GM10248 (cell line): Measurements from ENCODE around the gene VDR.

Experiments used
- CTCF ChIA-PET: fragments of 300-600 bp; sonication (Branson Sonifier 250); formaldehyde crosslinking; extraction: SDS; loops from one replicate; lab custom pipeline; 2021; ENCODE audit warnings: antibody characterized with exemption; lab: Yijun Ruan, JAX
- POLR2A ChIA-PET: fragments of 350-650 bp; sonication (Branson Sonifier 250); formaldehyde crosslinking; extraction: SDS; loops from one replicate; lab custom pipeline; 2020; ENCODE audit warnings: antibody characterized with exemption; lab: Yijun Ruan, JAX
- DNase-seq: peaks from one replicate; pipeline ENCODE4 v3.0.0; 2012; ENCODE audit errors: extremely low spot score
- TF ChIP-seq, protein P1 (sequence below): IDR thresholded peaks from 2 replicates; pipeline ENCODE4 v1.5.1; 2012; ENCODE audit warnings: mild to moderate bottlenecking, low read depth; ENCODE audit errors: extremely low read depth, missing control alignments, control extremely low read depth

Gene VDR

DNA sequence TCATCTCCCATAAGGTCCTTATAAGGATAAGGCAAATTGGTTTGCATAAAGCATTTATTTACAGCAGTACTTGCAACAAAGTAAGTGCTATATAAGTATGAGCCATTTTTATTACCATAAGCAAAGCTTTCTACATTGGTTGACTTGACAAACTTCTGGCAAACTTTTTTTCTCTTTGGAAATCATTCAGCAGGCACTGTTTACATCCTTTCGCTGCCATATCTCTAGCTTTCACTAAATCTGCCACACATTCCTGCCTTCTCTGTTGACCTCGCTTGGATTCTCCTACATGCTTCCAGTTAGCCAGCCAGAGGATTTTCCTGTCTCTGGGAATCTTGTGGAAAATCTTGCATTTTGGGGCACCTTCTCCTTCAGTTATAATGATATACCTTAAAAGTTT, 63.3 kb downstream of the VDR start:
- TF ChIP-seq, protein P1, sequence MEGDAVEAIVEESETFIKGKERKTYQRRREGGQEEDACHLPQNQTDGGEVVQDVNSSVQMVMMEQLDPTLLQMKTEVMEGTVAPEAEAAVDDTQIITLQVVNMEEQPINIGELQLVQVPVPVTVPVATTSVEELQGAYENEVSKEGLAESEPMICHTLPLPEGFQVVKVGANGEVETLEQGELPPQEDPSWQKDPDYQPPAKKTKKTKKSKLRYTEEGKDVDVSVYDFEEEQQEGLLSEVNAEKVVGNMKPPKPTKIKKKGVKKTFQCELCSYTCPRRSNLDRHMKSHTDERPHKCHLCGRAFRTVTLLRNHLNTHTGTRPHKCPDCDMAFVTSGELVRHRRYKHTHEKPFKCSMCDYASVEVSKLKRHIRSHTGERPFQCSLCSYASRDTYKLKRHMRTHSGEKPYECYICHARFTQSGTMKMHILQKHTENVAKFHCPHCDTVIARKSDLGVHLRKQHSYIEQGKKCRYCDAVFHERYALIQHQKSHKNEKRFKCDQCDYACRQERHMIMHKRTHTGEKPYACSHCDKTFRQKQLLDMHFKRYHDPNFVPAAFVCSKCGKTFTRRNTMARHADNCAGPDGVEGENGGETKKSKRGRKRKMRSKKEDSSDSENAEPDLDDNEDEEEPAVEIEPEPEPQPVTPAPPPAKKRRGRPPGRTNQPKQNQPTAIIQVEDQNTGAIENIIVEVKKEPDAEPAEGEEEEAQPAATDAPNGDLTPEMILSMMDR = no peak
- POLR2A ChIA-PET = no interaction called here
- CTCF ChIA-PET = interaction anchor here (0.9 to 23.4 kb wide), 12 partner anchors 8 to 126 kb away, joined by 3 to 685 read pairs (median 10); partner anchors contain the start of gene HDAC7
- no peak for DNase-seq

DNA sequence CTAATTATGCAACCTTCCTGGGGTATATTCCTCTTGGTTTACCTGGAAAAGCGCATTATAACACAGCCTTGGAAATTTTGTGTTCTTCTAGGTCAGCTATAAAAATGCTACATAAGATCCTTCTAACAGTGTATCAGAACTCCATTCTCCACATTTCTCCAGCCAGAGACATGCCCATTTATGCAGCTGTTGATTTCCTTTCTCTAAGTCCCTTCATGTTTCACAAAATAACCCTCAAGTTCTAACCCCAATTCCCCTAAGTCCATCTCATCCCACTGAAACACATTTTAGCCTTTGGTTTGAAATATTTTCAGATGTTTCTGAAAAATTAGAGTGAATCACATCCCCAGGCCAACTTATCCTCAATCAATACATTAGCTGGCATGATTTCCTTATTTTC, 64.2 kb downstream of the VDR start:
- ChIA-PET POLR2A (no interaction called here), CTCF (interaction anchor here (0.9 to 23.4 kb wide), 16 partner anchors 9 to 125 kb away, joined by 3 to 685 read pairs (median 10); partner anchors contain the start of gene HDAC7)
- TF ChIP-seq, protein P1 = no peak
- DNase-seq = no peak

DNA sequence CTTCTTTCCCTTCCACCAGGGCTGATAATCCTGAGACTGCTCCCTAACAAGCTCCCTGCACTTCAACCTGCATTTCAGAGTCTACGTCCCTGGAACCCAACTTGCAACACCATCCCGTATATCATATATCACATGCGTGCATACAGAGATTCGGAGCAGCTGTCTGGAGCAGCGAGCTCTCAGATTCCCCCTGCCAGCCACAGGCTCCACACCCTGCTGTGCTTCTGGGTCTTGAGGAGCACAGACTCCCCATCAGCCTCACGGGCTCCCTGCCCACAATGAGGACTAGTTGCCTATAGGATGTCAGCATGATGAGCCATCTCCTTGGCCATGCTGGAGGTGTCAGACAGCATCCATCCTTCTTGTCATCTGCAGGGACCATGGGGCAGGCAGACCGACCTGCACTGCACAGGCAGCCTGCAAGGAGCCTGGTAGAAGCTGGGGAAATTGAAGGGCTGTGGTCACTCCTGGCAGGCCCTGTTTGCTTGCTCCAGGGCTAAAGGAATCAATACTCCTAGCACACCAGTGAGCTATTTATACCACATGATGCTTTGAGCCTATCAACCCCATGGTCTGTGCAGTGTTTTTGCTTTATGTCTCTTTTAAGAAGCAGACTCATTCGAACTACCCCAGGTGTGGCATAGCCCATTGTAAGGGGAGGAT, 65.4 kb downstream of the VDR start:
- CTCF ChIA-PET = interaction anchor here (1.0 to 23.4 kb wide), 36 partner anchors 8 to 361 kb away, joined by 3 to 685 read pairs (median 13); partner anchors contain the start of genes HDAC7, RAPGEF3, RPAP3 and SLC48A1
- DNase-seq = no peak
- POLR2A ChIA-PET = interaction anchor here (1.5 kb wide), 1 partner anchor 42 kb away, joined by 5 read pairs; no protein-coding TSS in a partner anchor
- TF ChIP-seq, protein P1 = no peak

DNA sequence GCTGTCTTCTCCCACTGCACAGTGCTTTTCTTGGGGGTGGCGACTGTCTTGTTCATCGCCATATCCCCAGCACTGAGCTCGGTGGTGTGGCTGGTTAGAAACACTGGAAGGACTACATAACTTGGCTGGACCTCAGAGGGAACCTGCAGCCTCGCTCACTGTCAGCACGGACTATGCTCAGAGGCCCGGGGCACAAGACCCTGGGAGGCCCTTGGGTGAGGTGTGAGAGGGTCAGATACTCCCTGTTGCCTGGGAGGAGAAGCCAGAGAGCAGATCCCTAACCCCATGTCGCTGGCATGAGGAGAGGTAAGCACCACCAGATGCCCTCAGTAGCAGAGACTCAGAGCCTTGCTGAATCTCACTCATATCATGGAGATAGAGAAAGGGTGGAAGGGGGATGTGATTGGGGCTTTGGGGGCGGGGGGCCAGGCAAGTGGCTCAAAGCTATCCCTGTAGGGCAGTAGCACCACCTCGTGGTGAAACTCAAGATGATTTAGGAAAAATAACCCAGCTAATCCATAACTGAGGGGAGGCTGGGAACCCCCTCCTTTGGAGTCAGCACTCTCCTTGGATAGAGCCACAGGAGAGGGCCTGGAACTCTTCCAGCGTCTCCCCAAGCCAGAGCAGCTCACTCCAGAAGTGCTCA, 66.4 kb downstream of the VDR start:
- ChIA-PET CTCF (interaction anchor here (1.0 to 23.4 kb wide), 47 partner anchors 10 to 517 kb away, joined by 3 to 685 read pairs (median 9); partner anchors contain the start of genes ASB8, ENDOU, HDAC7 and RAPGEF3), POLR2A (interaction anchor here (0.6 to 1.5 kb wide), 2 partner anchors 41 to 1563 kb away, joined by 4 to 5 read pairs; no protein-coding TSS in a partner anchor)
- DNase-seq = no peak
- TF ChIP-seq, protein P1 = peak; percentile 47

DNA sequence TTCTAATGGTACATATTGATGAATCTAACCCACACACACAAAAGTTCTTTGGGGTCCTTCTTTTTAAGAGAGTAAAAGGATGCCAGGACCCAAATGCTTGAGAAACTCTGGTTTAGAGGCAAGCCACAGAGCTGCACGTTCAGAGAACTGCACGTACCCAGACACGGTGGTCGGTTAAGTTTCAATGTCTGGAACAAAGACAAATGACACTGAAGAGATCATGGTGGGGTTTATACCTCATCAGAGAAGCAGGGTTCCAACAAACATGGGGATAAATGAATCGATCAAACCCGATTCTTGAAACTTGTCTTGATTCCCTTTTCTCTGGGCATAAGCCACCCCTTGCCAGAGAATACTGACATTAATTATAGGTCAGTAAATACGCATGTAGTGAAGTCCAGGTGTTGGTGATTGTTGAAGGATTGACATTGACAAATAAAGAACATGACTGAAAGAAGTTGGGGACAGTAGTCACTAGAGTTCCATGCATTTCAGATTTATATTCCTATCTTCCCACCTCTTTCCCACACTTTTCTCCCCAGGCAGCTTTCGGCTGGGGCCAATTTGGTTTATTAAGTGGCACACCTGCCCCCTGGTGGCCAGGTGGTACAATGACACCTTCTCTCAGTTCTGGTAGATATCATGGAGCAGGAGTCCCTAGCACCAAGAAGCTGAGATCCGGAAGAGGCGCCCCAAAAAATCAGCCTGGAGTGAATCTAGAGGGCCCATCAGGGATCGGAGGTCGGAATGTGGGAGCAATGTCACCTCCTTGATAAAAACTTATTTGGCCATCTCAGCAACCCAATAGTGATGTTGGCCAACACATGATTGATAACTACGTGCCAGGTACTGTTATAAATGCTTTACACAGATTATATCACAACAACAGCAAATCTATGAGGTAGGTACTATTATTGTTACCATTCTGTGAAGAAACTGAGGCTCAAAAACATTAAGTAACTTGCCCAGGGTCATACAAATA, 67.3 kb downstream of the VDR start:
- DNase-seq = peak; percentile 69
- TF ChIP-seq, protein P1 = peak; percentile 90
- ChIA-PET POLR2A (interaction anchor here (1.5 kb wide), 1 partner anchor 40 kb away, joined by 5 read pairs; no protein-coding TSS in a partner anchor), CTCF (interaction anchor here (1.0 to 23.4 kb wide), 43 partner anchors 9 to 516 kb away, joined by 3 to 685 read pairs (median 10); partner anchors contain the start of genes ASB8, ENDOU, HDAC7 and RAPGEF3)
